ENCODE results near the gene YOD1. TPM values are rescaled to one million over a fixed set of nuclear protein-coding genes. Genes with fewer than 3 reads are reported as not detected.

Gene YOD1
- total and polyA plus RNA-seq, 2 of the 13 experiments (the other 11 are each of a cell fraction or from before 2014, with no cell fraction given) = 3.4 to 9.1 TPM

- no peak for TF ChIP-seq GPN1 (CRISPR knock-in tag; IDR thresholded peaks at IDR 0.05; ENCODE audit: borderline replicate concordance)
- TF ChIP-seq ZBTB21 (CRISPR knock-in tag; IDR thresholded peaks at IDR 0.05) = no peak
- no peak for TF ChIP-seq SMC3 (IDR thresholded peaks at IDR 0.05; ENCODE audit: low read length)
- no peak for TF ChIP-seq YY1 (IDR thresholded peaks at IDR 0.05; ENCODE audit: insufficient read depth, insufficient replicate concordance, low read depth, low read length)
- POLR2A ChIA-PET = interaction anchor here (1.4 to 1.9 kb wide), 3 partner anchors 14 to 27 kb away, joined by 4 to 8 read pairs (median 6); partner anchors contain the start of gene PFKFB2
- H3K36me3 ChIP-seq (replicated peaks in 1 of 2; ENCODE audit: control insufficient read depth in 1 of 2, insufficient read depth in 2 of 2, low read length in 2 of 2) = no peaks in the 10 kb centered on the region
- no peaks in the 10 kb centered on the region for H4K20me1 ChIP-seq (ENCODE audit: insufficient read depth, low read length)
- DNase-seq (ENCODE audit: low spot score) (no peak), ATAC-seq (no peak), FAIRE-seq (no peak)
- peaks cover 100% of the 10 kb centered on the region for H3K4me1 ChIP-seq (ENCODE audit: insufficient read depth, low read length)
- BruUV-seq (replicated peaks) = no TSS peak
- H3K9ac ChIP-seq (ENCODE audit: insufficient read depth, low read depth, low read length) = no peak overlapping the region
- no peak overlapping the region for H2AFZ ChIP-seq (ENCODE audit: low read length)
- H3K27me3 ChIP-seq (ENCODE audit: control insufficient read depth in 1 of 2, insufficient read depth in 2 of 2, low read length in 2 of 2) = no peaks in the 10 kb centered on the region
- CTCF ChIA-PET (ENCODE audit: low intra/inter-chr PET ratio, low total read pairs) = no interaction called here
- H3K27ac ChIP-seq (ENCODE audit: extremely low read length, insufficient read depth, low read length) = no peak overlapping the region
- peak overlapping the region; percentile 19; the same call in 1 of the 2 replicates for H3K4me2 ChIP-seq (ENCODE audit: low read depth, low read length)
- no peaks in the 10 kb centered on the region for H3K9me3 ChIP-seq (ENCODE audit: low read length)
- intact Hi-C loops (cut with micrococcal nuclease; ENCODE audit: unreplicated experiment) (no loop called here), in situ Hi-C loops (cut with HindIII; ENCODE audit: extremely low pct_ligation_motif_present, low pct_unique_long_range_greater_than_20kb) (no loop called here)
- 45% methylated on average over 4 of the region's 4 CpGs for WGBS (ENCODE audit: low lambda C conversion rate)
- H3K4me3 ChIP-seq (replicated peaks in 1 of 3; ENCODE audit: insufficient read depth in 1 of 3, low read depth in 2 of 3, low read length in 3 of 3) = no peak overlapping the region
- no peaks in the 10 kb centered on the region for H3K79me2 ChIP-seq (ENCODE audit: insufficient read depth, low read length)
These were observed 24.9 kb downstream of the YOD1 start for GRCh38 chr1:207026104-207026534.

GRCh38 chr1:207025146-207025880, 25.7 kb downstream of the YOD1 start:
- intact Hi-C loops (cut with micrococcal nuclease; ENCODE audit: unreplicated experiment) = no loop called here
- ChIA-PET CTCF (ENCODE audit: low intra/inter-chr PET ratio, low total read pairs) (no interaction called here), POLR2A (interaction anchor here (0.8 to 1.9 kb wide), 6 partner anchors 7 to 296 kb away, joined by 3 to 8 read pairs (median 4); partner anchors contain the start of genes C1orf116, CD55 and PFKFB2)
- ATAC-seq (peak; percentile 65), DNase-seq (ENCODE audit: low spot score) (peak; percentile 89), FAIRE-seq (peak; percentile 79)
- Histone ChIP-seq H3K36me3 (replicated peaks in 1 of 2; ENCODE audit: control insufficient read depth in 1 of 2, insufficient read depth in 2 of 2, low read length in 2 of 2) (no peaks in the 10 kb centered on the region), H3K9ac (ENCODE audit: insufficient read depth, low read depth, low read length) (no peak overlapping the region), H3K4me1 (ENCODE audit: insufficient read depth, low read length) (peaks cover 100% of the 10 kb centered on the region), H2AFZ (ENCODE audit: low read length) (no peak overlapping the region), H3K27me3 (ENCODE audit: control insufficient read depth in 1 of 2, insufficient read depth in 2 of 2, low read length in 2 of 2) (no peaks in the 10 kb centered on the region), H3K79me2 (ENCODE audit: insufficient read depth, low read length) (no peaks in the 10 kb centered on the region), H4K20me1 (ENCODE audit: insufficient read depth, low read length) (no peaks in the 10 kb centered on the region), H3K9me3 (ENCODE audit: low read length) (no peaks in the 10 kb centered on the region), H3K27ac (ENCODE audit: extremely low read length, insufficient read depth, low read length) (no peak overlapping the region), H3K4me2 (ENCODE audit: low read depth, low read length) (peak overlapping the region; percentile 66), H3K4me3 (replicated peaks in 1 of 3; ENCODE audit: insufficient read depth in 1 of 3, low read depth in 2 of 3, low read length in 3 of 3) (peak overlapping the region in 1 of 3 experiments; percentile 18; a peak in 2 of 6 replicates)
- WGBS (ENCODE audit: low lambda C conversion rate) = 60% methylated on average over 4 of the region's 5 CpGs
- in situ Hi-C loops (cut with HindIII; ENCODE audit: extremely low pct_ligation_motif_present, low pct_unique_long_range_greater_than_20kb) = no loop called here
- BruUV-seq (replicated peaks) = no TSS peak
- no peak for TF ChIP-seq RFX1 (IDR thresholded peaks at IDR 0.05)
- no peak for TF ChIP-seq ZMYM2 (CRISPR knock-in tag; IDR thresholded peaks at IDR 0.05)
- peak; percentile 79 for TF ChIP-seq SAP130 (CRISPR knock-in tag; IDR thresholded peaks at IDR 0.05; ENCODE audit: low read depth)
- no peak for TF ChIP-seq NFYB (CRISPR knock-in tag; IDR thresholded peaks at IDR 0.05)
- no peak for TF ChIP-seq ZNF576 (CRISPR knock-in tag; IDR thresholded peaks at IDR 0.05)
- no peak for TF ChIP-seq SMAD9 (CRISPR knock-in tag; IDR thresholded peaks at IDR 0.05)
- TF ChIP-seq ZNF710 (CRISPR knock-in tag; IDR thresholded peaks at IDR 0.05; ENCODE audit: borderline replicate concordance) = no peak
- peak; percentile 67 for TF ChIP-seq SKI (IDR thresholded peaks at IDR 0.05; ENCODE audit: partially characterized antibody)
- TF ChIP-seq, protein P1, sequence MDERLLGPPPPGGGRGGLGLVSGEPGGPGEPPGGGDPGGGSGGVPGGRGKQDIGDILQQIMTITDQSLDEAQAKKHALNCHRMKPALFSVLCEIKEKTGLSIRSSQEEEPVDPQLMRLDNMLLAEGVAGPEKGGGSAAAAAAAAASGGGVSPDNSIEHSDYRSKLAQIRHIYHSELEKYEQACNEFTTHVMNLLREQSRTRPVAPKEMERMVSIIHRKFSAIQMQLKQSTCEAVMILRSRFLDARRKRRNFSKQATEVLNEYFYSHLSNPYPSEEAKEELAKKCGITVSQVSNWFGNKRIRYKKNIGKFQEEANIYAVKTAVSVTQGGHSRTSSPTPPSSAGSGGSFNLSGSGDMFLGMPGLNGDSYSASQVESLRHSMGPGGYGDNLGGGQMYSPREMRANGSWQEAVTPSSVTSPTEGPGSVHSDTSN (CRISPR knock-in tag; IDR thresholded peaks at IDR 0.05) = no peak
- TF ChIP-seq, protein P2, sequence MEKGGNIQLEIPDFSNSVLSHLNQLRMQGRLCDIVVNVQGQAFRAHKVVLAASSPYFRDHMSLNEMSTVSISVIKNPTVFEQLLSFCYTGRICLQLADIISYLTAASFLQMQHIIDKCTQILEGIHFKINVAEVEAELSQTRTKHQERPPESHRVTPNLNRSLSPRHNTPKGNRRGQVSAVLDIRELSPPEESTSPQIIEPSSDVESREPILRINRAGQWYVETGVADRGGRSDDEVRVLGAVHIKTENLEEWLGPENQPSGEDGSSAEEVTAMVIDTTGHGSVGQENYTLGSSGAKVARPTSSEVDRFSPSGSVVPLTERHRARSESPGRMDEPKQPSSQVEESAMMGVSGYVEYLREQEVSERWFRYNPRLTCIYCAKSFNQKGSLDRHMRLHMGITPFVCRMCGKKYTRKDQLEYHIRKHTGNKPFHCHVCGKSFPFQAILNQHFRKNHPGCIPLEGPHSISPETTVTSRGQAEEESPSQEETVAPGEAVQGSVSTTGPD (CRISPR knock-in tag; IDR thresholded peaks at IDR 0.05) = no peak
